Measurements from ENCODE around the gene SLC2A9.

DNA sequence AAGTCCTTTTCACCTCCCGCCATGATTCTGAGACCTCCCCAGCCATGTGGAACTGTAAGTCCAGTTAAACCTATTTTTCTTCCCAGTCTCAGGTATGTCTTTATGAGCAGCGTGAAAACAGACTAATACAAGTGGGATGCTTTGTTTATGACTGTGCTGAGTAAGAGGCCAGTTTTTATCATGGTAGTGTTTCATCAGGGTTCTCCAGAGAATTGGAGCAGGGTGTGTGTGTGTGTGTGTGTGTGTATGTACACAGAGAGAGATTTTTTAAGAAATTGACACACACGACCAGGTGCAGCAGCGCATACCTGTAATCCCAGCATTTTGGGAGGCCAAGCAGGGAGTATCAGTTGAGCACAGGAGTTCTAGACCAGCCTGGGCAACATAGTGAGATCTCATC lies 34.6 kb upstream of the SLC2A9 start:
- no peak for TF ChIP-seq CTCF (IDR thresholded peaks at IDR 0.05; ENCODE audit: control extremely low read depth in 1 of 3, insufficient read depth in 1 of 3, low read depth in 1 of 3, low read length in 3 of 3)
- no peak for TF ChIP-seq EZH2 (IDR thresholded peaks at IDR 0.05; ENCODE audit: low read depth, low read length, severe bottlenecking)
- no peak for TF ChIP-seq POLR2AphosphoS5 (IDR thresholded peaks at IDR 0.05; ENCODE audit: low read depth, low read length)
- no peak for TF ChIP-seq TEAD4 (IDR thresholded peaks at IDR 0.05; ENCODE audit: low read depth, low read length)
- no peak for TF ChIP-seq POLR2A (IDR thresholded peaks at IDR 0.05; ENCODE audit: control extremely low read depth in 1 of 2, low read depth in 2 of 2, low read length in 2 of 2)
- TF ChIP-seq, protein P1, sequence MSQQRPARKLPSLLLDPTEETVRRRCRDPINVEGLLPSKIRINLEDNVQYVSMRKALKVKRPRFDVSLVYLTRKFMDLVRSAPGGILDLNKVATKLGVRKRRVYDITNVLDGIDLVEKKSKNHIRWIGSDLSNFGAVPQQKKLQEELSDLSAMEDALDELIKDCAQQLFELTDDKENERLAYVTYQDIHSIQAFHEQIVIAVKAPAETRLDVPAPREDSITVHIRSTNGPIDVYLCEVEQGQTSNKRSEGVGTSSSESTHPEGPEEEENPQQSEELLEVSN (IDR thresholded peaks at IDR 0.05): no peak
- no peak for TF ChIP-seq SUZ12 (IDR thresholded peaks at IDR 0.05; ENCODE audit: low read length)
- no peak for TF ChIP-seq KDM1A (IDR thresholded peaks at IDR 0.05; ENCODE audit: borderline replicate concordance, low read length)
- no peak for TF ChIP-seq YY1 (IDR thresholded peaks at IDR 0.05; ENCODE audit: low read depth, low read length)
- no peak for TF ChIP-seq TBP (IDR thresholded peaks at IDR 0.05; ENCODE audit: low read depth, low read length)
- no peak for TF ChIP-seq CHD1 (IDR thresholded peaks at IDR 0.05; ENCODE audit: low read depth, low read length)
- TF ChIP-seq BCL11A (IDR thresholded peaks at IDR 0.05; ENCODE audit: low read depth in 2 of 2, low read length in 2 of 2): no peak
